Testis (tissue), 3 donors: ENCODE results near the gene SMPD2. TPM values are rescaled to one million over a fixed set of nuclear protein-coding genes. Genes with fewer than 3 reads are reported as not detected.

Experiments used
- DNase-seq: peaks from one replicate; pipeline ENCODE4 v3.0.0-alpha.2; 2019
- H3K27ac ChIP-seq, 2 donors: fragments of 200-600 bp; sonication (generic); one replicate each; pipeline ENCODE4 v1.5.1; 2019
- H3K27me3 ChIP-seq: fragments of 200-600 bp; sonication (generic); one replicate; pipeline ENCODE4 v1.5.1; 2019
- H3K36me3 ChIP-seq: fragments of 200-600 bp; sonication (generic); one replicate; pipeline ENCODE4 v1.5.1; 2017; ENCODE audit warnings: low read depth; ENCODE audit errors: missing control alignments
- H3K4me1 ChIP-seq: fragments of 200-600 bp; sonication (generic); one replicate; pipeline ENCODE4 v1.5.1; 2019
- H3K4me3 ChIP-seq, 2 donors: fragments of 200-600 bp; sonication (generic); one replicate each; pipeline ENCODE4 v1.5.1; 2017 to 2019
- H3K9me3 ChIP-seq: fragments of 200-600 bp; sonication (generic); one replicate; pipeline ENCODE4 v1.5.1; 2017
- POLR2A ChIP-seq: fragments of 450-650 bp; IDR thresholded peaks from one replicate; pipeline ENCODE4 v1.6.1; 2017; ENCODE audit warnings: antibody characterized with exemption, mild to moderate bottlenecking, moderate library complexity
- WGBS, 2 donors: methylation state at CpG; one replicate each; pipeline ENCODE4 v1.1.5; 2018; 5-methylcytosine and 5-hydroxymethylcytosine counted together
- intact Hi-C: fragments of 100-400 bp; cut with DNase I; formaldehyde crosslinking; loops from one replicate; pipeline ENCODE4 v1.15.1; 2023; ENCODE audit warnings: low total_unique reads
- polyA plus RNA-seq: library from polyadenylated mRNA; stranded (reverse); fragments of 350-450 nt; fragmentation: Illumina TruSeq; extraction: RNeasy Lipid Tissue Mini Kit (QIAGEN cat#74804); gene quantifications from one replicate; pipeline ENCODE4 v1.2.3, GENCODE V29; 2014; ENCODE audit warnings: low read depth, low replicate concordance; ENCODE audit not compliant: insufficient read depth
- total RNA-seq, 2 donors: library from RNA; depleted of rRNA; stranded (reverse); fragments of >200 nt; gene quantifications; one replicate each; pipeline ENCODE4 v1.2.3, GENCODE V29; 2016
- TF ChIP-seq, protein P1 (sequence below), 3 experiments: fragments of 450-650 bp in 2 of 3; fragments of 200-600 bp in 1 of 3; sonication (generic) in 1 of 3; IDR thresholded peaks; one replicate each; pipeline ENCODE4 v1.5.1; 2016 to 2019; ENCODE audit warnings: antibody characterized with exemption in 3 of 3, mild to moderate bottlenecking in 2 of 3, moderate library complexity in 1 of 3

The SMPD2 gene
- total and polyA plus RNA-seq, 3 donors from 2014 or later: 29.9 to 94.3 (median 49.1) TPM

- no peak for DNase-seq
- Histone ChIP-seq H3K27ac (no peak overlapping the region), H3K36me3 (no peaks in the 10 kb centered on the region), H3K4me1 (peaks cover 5% of the 10 kb centered on the region), H3K4me3 (no peak overlapping the region), H3K27me3 (no peaks in the 10 kb centered on the region), H3K9me3 (no peaks in the 10 kb centered on the region)
- 57 to 62% methylated on average over 5 of the region's 5 CpGs for WGBS, 2 donors
- TF ChIP-seq, protein P1, sequence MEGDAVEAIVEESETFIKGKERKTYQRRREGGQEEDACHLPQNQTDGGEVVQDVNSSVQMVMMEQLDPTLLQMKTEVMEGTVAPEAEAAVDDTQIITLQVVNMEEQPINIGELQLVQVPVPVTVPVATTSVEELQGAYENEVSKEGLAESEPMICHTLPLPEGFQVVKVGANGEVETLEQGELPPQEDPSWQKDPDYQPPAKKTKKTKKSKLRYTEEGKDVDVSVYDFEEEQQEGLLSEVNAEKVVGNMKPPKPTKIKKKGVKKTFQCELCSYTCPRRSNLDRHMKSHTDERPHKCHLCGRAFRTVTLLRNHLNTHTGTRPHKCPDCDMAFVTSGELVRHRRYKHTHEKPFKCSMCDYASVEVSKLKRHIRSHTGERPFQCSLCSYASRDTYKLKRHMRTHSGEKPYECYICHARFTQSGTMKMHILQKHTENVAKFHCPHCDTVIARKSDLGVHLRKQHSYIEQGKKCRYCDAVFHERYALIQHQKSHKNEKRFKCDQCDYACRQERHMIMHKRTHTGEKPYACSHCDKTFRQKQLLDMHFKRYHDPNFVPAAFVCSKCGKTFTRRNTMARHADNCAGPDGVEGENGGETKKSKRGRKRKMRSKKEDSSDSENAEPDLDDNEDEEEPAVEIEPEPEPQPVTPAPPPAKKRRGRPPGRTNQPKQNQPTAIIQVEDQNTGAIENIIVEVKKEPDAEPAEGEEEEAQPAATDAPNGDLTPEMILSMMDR (IDR thresholded peaks at IDR 0.05): no peak
- no peak for TF ChIP-seq POLR2A
- intact Hi-C loops: no loop called here
These were observed 50.8 kb downstream of the SMPD2 start for GRCh38 chr6:109491207-109491938.

Other genes with a start within 250 kb of the SMPD2 start
- 100 to 1,000 TPM; 219 to 232 TPM for gene CD164, start 58.3 kb upstream of the SMPD2 start, total RNA-seq
- gene CD164, start 58.3 kb upstream of the SMPD2 start, polyA plus RNA-seq: 209 TPM
- 10 to 100 TPM; 15.2 to 26.7 TPM for gene PPIL6, start 96 bp upstream of the SMPD2 start, total RNA-seq
- gene PPIL6, start 96 bp upstream of the SMPD2 start, polyA plus RNA-seq: 54.6 TPM
- 10 to 100 TPM; 50.3 to 61.9 TPM for gene MICAL1, start 15.0 kb downstream of the SMPD2 start, total RNA-seq
- gene MICAL1, start 15.0 kb downstream of the SMPD2 start, polyA plus RNA-seq: 34.6 TPM
- gene ZBTB24, start 42.5 kb downstream of the SMPD2 start, total RNA-seq: 10 to 100 TPM; 12.4 to 13.3 TPM
- gene ZBTB24, start 42.5 kb downstream of the SMPD2 start, polyA plus RNA-seq: 8.1 TPM